ENCODE measurements around the gene MEGF11.
A peak's percentile ranks its signal among the peaks of the same experiment; 100 is the strongest.

Gene MEGF11

GRCh38 chr15:65869954-65870871 is 383.3 kb downstream of the MEGF11 start (continued):
- TF ChIP-seq ZNF76 (tag by site-specific recombination; IDR thresholded peaks at IDR 0.05; ENCODE audit: borderline replicate concordance, low read depth) (peak; percentile 81), ZNF132 (tag by site-specific recombination; IDR thresholded peaks at IDR 0.05; ENCODE audit: borderline replicate concordance) (no peak), KLF16 (tag by site-specific recombination; IDR thresholded peaks at IDR 0.05) (peak; percentile 53), ZNF354C (tag by site-specific recombination; IDR thresholded peaks at IDR 0.05; ENCODE audit: borderline replicate concordance, low read depth) (no peak), ZNF114 (tag by site-specific recombination; IDR thresholded peaks at IDR 0.05) (no peak), ZNF341 (tag by site-specific recombination; IDR thresholded peaks at IDR 0.05; ENCODE audit: low read depth) (peak; percentile 96), GLIS1 (tag by site-specific recombination; IDR thresholded peaks at IDR 0.05) (peak; percentile 21; the same call in 1 of the 2 replicates), EGR2 (tag by site-specific recombination; IDR thresholded peaks at IDR 0.05; ENCODE audit: low read depth) (peak; percentile 60), ZNF768 (tag by site-specific recombination; IDR thresholded peaks at IDR 0.05) (no peak), ZBTB44 (tag by site-specific recombination; IDR thresholded peaks at IDR 0.05) (0 out of 2 replicates have a peak, but pooled peaks have one; percentile 47), ZNF544 (tag by site-specific recombination; IDR thresholded peaks at IDR 0.05) (no peak), ZNF140 (tag by site-specific recombination; IDR thresholded peaks at IDR 0.05) (no peak), FEZF1 (tag by site-specific recombination; IDR thresholded peaks at IDR 0.05) (peak; percentile 30; the same call in 1 of the 2 replicates), ZNF837 (tag by site-specific recombination; IDR thresholded peaks at IDR 0.05) (no peak), SP2 (tag by site-specific recombination; IDR thresholded peaks at IDR 0.05) (peak; percentile 55), ZNF623 (tag by site-specific recombination; IDR thresholded peaks at IDR 0.05) (no peak), TCF7L2 (IDR thresholded peaks at IDR 0.05; ENCODE audit: borderline replicate concordance, low read depth, low read length) (no peak), ZNF510 (tag by site-specific recombination; IDR thresholded peaks at IDR 0.05; ENCODE audit: insufficient replicate concordance) (no peak), ZNF707 (tag by site-specific recombination; IDR thresholded peaks at IDR 0.05) (no peak), ZNF473 (tag by site-specific recombination; IDR thresholded peaks at IDR 0.05) (no peak), ZBTB17 (tag by site-specific recombination; IDR thresholded peaks at IDR 0.05) (peak; percentile 87), BCL11B (tag by site-specific recombination; IDR thresholded peaks at IDR 0.05; ENCODE audit: low read depth) (no peak)
- TF ChIP-seq, protein P1, sequence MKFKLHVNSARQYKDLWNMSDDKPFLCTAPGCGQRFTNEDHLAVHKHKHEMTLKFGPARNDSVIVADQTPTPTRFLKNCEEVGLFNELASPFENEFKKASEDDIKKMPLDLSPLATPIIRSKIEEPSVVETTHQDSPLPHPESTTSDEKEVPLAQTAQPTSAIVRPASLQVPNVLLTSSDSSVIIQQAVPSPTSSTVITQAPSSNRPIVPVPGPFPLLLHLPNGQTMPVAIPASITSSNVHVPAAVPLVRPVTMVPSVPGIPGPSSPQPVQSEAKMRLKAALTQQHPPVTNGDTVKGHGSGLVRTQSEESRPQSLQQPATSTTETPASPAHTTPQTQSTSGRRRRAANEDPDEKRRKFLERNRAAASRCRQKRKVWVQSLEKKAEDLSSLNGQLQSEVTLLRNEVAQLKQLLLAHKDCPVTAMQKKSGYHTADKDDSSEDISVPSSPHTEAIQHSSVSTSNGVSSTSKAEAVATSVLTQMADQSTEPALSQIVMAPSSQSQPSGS (tag by site-specific recombination; IDR thresholded peaks at IDR 0.05; ENCODE audit: low read depth), result no peak
- TF ChIP-seq, protein P2, sequence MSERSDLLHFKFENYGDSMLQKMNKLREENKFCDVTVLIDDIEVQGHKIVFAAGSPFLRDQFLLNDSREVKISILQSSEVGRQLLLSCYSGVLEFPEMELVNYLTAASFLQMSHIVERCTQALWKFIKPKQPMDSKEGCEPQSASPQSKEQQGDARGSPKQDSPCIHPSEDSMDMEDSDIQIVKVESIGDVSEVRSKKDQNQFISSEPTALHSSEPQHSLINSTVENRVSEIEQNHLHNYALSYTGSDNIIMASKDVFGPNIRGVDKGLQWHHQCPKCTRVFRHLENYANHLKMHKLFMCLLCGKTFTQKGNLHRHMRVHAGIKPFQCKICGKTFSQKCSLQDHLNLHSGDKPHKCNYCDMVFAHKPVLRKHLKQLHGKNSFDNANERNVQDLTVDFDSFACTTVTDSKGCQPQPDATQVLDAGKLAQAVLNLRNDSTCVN (tag by site-specific recombination; optimal IDR thresholded peaks at IDR 0.05), result no peak
- TF ChIP-seq, protein P3, sequence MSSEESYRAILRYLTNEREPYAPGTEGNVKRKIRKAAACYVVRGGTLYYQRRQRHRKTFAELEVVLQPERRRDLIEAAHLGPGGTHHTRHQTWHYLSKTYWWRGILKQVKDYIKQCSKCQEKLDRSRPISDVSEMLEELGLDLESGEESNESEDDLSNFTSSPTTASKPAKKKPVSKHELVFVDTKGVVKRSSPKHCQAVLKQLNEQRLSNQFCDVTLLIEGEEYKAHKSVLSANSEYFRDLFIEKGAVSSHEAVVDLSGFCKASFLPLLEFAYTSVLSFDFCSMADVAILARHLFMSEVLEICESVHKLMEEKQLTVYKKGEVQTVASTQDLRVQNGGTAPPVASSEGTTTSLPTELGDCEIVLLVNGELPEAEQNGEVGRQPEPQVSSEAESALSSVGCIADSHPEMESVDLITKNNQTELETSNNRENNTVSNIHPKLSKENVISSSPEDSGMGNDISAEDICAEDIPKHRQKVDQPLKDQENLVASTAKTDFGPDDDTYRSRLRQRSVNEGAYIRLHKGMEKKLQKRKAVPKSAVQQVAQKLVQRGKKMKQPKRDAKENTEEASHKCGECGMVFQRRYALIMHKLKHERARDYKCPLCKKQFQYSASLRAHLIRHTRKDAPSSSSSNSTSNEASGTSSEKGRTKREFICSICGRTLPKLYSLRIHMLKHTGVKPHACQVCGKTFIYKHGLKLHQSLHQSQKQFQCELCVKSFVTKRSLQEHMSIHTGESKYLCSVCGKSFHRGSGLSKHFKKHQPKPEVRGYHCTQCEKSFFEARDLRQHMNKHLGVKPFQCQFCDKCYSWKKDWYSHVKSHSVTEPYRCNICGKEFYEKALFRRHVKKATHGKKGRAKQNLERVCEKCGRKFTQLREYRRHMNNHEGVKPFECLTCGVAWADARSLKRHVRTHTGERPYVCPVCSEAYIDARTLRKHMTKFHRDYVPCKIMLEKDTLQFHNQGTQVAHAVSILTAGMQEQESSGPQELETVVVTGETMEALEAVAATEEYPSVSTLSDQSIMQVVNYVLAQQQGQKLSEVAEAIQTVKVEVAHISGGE (tag by site-specific recombination; conservative IDR thresholded peaks at IDR 0.05; ENCODE audit: low read depth), result peak; percentile 81
- TF ChIP-seq, protein P4, sequence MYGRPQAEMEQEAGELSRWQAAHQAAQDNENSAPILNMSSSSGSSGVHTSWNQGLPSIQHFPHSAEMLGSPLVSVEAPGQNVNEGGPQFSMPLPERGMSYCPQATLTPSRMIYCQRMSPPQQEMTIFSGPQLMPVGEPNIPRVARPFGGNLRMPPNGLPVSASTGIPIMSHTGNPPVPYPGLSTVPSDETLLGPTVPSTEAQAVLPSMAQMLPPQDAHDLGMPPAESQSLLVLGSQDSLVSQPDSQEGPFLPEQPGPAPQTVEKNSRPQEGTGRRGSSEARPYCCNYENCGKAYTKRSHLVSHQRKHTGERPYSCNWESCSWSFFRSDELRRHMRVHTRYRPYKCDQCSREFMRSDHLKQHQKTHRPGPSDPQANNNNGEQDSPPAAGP (tag by site-specific recombination; IDR thresholded peaks at IDR 0.05), result 0 out of 2 replicates have a peak, but pooled peaks have one; percentile 24
- TF ChIP-seq, protein P5, sequence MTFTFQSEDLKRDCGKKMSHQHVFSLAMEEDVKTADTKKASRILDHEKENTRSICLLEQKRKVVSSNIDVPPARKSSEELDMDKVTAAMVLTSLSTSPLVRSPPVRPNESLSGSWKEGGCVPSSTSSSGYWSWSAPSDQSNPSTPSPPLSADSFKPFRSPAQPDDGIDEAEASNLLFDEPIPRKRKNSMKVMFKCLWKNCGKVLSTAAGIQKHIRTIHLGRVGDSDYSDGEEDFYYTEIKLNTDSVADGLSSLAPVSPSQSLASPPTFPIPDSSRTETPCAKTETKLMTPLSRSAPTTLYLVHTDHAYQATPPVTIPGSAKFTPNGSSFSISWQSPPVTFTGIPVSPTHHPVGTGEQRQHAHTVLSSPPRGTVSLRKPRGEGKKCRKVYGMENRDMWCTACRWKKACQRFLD (tag by site-specific recombination; IDR thresholded peaks at IDR 0.05), result no peak
